ENCODE measurements around the gene NEURL4. TPM values are rescaled to one million over a fixed set of nuclear protein-coding genes. Genes with fewer than 3 reads are reported as not detected.
A peak's percentile ranks its signal among the peaks of the same experiment; 100 is the strongest.
"Not testable (repeated sequence)": the region's sequence is repeated elsewhere in the genome, so short reads cannot be mapped to it uniquely, and the experiment has no call there.

Gene NEURL4
- polyA plus RNA-seq, 4 donors: 25.7 to 43.8 (median 27.8) TPM

DNA sequence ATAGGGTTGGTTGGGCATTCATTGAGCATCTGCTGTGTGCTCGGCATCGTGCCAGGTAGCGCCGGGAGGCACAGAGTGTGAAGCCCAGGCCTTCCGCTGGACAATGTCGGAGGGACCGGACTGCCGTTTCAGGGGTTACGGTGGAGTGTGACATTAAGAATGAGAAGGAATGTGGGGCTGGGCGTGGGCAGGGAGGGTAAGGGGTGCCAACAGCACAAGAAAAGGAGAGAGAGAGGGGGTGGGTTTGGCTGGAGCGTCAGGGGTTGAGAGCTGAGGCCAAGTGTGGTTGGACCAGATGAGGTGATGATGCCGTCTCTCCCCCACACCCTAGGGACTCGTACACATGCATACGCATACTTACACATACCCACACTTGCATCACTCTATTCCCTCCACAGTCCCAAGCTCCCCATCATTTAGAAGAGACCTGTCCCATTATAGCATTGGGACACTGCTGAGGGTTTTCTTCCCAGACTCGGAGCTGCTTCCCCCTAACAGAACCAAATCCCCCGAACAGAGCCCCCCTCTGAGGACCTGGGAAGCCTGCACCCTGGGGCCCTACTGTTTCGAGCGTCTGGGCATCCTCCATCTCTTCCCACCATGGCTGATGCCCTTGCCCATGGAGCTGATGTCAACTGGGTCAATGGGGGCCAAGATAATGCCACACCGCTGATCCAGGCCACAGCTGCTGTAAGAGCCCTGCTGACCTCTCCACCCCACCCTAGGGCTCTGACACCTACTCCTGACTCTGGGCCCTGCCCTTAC, 19.5 kb upstream of the NEURL4 start:
- no peak for DNase-seq (ENCODE audit: low read depth in 4 of 4, low spot score in 3 of 4)

DNA sequence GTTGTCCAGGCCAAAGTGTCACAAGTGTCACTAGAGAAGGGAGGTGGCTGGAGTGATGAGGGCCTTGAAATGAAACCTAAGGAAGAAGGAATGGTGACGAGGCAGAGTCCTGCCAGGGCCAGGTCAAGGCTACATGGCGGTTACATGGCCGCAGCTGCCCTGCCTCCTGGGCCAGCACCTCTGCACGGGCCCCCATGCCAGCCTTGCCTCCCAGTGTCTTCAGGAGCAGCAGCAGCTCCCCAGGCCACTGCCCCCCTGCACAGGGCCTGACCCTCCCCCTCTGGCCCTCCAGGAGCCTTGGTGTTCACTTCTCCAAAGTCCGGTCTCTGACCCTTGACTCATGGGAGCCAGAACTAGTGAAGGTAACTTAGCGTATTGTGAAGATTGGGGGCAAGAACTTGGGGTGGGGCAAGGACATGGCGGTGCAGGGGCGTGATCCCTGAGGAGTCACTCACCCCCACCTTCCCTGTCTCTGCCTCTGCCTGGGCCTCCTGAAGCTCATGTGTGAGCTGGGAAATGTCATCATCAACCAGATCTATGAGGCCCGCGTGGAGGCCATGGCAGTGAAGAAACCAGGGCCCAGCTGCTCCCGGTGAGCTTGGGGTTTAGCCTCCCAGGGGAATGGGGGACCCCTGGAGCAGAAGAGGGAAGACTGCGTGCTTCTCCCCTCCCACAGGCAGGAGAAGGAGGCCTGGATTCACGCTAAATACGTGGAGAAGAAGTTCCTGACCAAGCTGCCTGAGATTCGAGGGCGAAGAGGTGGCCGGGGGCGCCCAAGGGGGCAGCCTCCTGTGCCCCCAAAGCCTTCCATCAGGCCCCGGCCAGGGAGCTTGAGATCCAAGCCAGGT, 18.7 kb upstream of the NEURL4 start:
- no peak for DNase-seq (ENCODE audit: low read depth in 4 of 4, low spot score in 3 of 4)

DNA sequence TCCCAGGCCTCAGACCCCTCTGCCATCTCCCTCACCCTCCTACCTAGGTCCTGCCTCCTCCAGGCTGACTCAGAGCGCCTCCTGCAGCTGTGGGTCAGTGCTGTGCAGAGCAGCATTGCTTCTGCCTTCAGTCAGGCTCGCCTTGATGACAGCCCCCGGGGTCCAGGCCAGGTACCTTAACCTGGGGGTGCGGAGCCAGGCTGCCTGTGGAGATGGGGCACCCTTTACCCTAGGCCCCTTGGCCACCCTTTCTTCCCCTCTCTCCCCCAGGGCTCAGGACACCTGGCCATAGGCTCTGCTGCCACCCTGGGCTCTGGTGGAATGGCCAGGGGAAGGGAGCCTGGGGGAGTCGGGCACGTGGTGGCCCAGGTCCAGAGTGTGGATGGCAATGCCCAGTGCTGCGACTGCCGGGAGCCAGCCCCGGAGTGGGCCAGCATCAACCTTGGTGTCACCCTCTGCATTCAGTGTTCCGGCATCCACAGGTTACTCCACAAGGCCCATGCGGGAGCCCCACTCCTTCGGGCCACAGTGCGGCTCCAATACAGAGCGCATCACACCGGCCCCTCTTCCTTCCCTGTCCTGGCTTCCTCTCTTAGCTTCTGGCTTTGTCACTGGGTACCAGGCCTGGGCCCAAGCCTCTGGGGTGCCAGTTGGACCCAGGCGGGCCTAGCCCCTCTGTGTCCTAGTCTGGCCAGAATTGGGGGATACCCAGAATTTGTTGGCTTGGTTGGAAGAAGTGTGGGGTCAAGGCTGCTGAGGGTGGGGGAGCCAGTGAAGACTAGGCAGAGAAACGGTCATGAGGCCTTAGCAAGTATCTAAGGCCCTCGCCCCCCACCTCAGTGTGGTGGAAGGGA, 17.9 kb upstream of the NEURL4 start:
- no peak for DNase-seq (ENCODE audit: low read depth in 4 of 4, low spot score in 3 of 4)

DNA sequence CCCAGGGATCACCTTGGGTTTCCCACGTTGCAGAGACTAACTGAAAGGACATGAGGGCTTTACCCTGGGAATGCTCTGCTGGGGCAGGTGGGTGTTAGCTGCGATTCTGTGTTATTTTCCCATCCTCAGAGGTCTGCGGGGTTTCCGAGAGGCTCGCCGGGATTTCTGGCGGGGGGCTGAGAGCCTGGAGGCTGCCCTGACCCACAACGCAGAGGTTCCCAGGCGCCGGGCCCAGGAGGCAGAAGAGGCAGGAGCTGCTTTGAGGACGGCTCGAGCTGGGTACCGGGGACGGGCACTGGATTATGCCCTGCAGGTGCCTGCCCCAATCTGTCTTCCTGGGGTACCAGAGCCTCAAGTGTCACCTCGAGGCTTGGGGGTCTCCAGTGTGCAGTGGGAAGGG, 14.1 kb upstream of the NEURL4 start:
- no peak for DNase-seq (ENCODE audit: low read depth in 4 of 4, low spot score in 3 of 4)

DNA sequence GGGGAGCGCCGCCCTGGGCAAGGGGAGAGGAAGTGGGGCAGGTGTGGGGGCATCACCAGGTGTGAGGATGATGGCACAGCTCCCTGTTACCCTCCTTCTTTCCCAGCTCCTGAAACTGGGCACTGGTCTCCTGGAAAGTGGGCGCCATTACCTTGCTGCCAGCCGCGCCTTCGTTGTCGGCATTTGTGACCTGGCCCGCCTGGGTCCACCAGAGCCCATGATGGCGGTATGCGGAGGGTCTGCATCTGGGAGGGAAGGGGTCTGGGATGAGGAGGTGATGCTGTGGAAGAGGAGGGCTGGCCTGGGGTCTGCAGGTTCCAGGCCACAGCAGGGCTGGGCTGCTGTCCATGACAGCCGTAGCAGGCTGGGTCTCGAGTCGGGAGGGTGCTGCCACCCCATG, 12.7 kb upstream of the NEURL4 start:
- no peak for DNase-seq (ENCODE audit: low read depth in 4 of 4, low spot score in 3 of 4)

DNA sequence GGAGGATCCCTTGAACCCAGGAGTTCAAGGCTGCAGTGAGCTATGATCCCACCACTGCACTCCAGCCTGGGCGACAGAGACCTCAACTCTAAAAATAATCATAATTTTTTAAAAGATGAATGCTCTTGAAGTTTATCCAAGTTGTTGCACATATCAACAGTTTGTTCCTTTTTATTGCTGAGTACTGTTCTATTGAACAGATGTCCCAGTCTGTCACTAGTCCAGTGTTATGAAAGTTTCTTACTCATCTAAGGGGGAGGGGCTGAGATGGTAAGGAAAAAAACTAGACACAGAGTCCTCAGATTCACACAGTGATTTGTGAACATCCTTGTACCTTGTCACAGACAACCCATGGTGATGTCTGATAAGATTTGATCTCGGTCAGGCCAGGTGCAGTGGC, 11.0 kb upstream of the NEURL4 start:
- DNase-seq (ENCODE audit: low read depth in 4 of 4, low spot score in 3 of 4): no peak

DNA sequence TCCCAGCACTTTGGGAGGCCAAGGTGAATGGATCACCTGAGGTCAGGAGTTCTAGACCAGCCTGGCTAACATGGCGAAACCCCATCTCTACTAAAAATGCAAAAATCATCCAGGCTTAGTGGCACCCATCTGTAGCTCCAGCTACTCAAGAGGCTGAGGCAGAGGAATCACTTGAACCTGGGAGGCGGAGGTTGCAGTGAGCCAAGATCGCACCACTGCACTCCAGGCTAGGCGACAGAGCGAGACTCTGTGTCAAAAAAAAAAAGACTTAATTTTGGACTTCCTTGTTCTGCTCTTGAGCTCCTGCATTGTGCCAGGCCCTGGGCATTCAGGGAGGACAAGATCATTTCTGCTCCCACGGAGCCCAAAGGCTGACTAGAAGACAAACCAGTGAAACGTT, 8.5 kb upstream of the NEURL4 start:
- not testable (repeated sequence) for DNase-seq (ENCODE audit: low read depth in 4 of 4, low spot score in 3 of 4)

DNA sequence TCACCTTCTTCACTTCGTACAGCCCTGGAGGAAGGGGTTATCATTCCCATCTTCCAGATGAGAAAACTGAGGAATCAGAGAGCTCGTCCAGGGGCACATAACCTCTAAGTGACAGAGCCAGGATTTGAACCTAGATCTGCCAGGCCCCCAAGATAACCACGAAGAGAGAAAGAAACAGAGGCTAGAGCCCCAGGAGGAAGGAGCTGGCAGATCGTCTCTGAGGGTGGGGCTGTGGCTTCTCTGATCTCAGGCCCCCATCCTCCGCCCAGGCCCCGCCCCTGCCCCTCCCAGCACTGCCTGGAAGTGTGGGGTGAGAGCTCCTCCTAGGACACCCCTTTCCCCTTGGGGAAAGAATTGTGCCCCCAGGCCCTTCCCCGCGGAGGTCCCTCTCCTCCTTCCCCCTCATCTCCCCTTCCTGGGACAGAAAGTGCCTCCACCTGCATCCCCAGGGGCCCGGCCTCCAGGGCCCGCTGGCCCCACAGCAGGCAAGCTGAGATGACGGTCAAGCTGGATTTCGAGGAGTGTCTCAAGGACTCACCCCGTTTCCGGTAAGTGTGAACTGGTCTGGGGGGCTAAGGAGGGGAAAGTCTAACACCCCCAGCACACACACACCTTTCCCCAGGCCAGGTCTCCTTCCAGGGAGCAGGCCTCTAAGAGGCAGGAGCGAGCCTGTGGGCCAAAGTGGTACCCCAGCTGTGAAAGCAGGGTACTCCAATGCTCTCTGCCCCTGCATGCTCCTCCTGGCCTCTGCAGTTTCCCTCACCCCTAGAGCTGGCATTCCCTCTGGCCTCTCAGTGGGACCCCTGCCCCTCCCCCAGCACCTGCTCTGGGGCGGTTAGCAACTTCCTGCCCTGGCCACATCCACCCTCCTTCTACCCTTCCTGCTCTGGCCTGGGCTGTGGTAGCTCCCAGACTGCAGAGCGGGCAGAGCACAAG, 7.4 kb upstream of the NEURL4 start, which contains the start of gene ACAP1:
ACAP1 (plus strand) TSS at position 290 of the 936 bp plus-strand sequence; CDS start at position 496, 206 bp downstream.
- no peak for DNase-seq (ENCODE audit: low read depth in 4 of 4, low spot score in 3 of 4)

DNA sequence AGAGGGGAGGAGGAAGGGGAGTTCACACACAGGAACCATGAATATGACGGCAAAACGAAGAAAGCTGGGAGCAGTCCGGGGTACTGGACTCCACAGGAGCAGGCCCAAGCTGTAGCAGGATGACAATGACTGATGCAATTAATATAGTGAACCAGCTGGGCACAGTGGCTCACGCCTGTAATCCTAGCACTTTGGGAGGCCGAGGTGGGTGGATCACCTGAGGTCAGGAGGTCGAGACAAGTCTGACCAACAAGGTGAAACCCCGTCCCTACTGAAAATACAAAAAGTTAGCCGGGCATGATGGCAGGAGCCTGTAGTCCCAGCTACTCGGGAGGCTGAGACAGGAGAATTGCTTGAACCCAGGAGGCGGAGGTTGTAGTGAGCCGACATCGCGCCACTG, 6.6 kb upstream of the NEURL4 start:
- DNase-seq (ENCODE audit: low read depth in 4 of 4, low spot score in 3 of 4): not testable (repeated sequence)

DNA sequence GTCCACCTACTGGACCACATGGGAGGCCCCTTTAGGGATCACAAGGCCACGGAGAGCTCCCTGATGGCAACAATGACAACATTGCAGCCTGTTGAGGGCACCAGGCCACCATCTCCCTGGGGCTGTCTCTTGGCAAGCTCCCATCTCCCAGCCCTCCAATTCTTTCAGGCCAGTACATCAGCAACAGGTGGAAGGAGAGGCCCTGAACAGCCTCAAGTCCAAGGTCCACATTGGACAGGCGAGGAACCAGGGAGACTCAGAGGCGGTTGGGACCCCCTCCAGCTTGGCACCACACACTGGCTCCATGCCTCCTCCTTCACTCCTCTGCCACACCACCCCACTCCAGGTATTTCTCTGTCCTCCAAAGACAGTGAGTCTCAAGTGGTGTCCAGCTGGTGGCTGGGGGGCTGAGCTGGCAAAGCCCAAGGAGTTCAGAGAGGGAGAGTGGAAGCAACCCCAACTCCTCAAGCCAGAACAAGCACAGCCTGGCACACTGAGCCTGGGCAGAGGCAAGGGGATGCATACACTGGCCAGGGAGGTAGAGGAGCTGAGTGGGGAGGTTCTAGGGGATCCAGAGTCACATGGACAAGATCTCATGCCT, 5.9 kb upstream of the NEURL4 start:
- no peak for DNase-seq (ENCODE audit: low read depth in 4 of 4, low spot score in 3 of 4)

DNA sequence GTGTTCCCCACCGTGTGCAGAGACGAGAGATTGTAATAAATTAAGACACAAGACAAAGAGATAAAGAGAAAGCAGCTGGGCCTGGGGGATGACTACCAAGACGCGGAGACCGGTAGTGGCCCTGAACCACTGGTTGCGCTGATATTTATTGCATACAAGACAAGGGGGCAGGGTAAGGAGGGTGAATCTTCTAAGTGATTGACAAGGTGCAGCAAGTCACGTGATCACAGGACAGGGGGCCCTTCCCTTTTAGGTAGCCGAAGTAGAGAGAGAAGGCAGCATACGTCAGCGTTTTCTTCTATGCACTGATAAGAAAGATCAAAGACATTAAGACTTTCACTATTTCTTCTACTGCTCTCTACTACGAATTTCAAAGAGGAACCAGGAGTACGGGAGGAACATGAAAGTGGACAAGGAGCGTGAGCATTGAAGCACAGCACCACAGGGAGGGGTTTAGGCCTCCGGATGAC, 3.5 kb upstream of the NEURL4 start:
- DNase-seq (ENCODE audit: low read depth in 4 of 4, low spot score in 3 of 4): not testable (repeated sequence)

DNA sequence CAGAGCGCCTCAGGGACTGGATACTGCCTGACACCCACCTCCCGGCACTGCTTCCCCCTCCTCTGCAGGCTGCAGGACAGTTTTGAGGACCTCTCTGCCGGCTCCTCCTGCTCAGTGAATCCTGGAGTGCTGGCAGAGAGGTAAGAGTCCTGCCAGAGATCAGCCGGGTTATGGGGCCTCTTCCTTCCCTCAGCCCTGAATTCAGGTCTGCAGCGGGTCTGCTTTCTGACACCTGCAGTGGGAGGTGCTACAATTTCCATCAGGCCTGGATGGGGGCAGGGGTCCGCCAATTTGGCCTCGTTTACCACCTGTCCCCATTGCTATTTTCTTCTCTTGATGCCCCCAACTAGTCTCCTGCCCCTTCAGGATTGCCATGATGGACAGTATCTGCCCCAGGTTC, 3.0 kb upstream of the NEURL4 start:
- DNase-seq (ENCODE audit: low read depth in 4 of 4, low spot score in 3 of 4): no peak

DNA sequence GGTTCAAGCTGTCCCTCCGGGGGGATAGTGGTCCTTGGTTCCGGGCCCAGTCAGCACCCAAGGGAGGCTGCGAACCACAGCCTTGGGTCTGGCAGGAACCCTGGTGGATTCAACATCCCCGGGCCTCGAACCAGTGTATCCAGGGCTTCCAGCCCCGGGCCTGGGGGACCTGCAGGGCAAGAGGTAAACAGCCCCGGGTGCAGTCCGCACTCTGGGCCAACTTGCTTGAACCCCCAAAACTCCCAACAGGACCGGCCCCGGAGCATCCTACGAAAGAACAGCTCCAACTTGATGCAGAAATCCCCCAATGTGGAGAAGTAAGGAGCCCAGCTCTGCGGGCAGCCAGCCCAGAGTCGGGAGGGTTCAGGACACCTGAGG, 1.5 kb upstream of the NEURL4 start:
- DNase-seq (ENCODE audit: low read depth in 4 of 4, low spot score in 3 of 4): no peak

DNA sequence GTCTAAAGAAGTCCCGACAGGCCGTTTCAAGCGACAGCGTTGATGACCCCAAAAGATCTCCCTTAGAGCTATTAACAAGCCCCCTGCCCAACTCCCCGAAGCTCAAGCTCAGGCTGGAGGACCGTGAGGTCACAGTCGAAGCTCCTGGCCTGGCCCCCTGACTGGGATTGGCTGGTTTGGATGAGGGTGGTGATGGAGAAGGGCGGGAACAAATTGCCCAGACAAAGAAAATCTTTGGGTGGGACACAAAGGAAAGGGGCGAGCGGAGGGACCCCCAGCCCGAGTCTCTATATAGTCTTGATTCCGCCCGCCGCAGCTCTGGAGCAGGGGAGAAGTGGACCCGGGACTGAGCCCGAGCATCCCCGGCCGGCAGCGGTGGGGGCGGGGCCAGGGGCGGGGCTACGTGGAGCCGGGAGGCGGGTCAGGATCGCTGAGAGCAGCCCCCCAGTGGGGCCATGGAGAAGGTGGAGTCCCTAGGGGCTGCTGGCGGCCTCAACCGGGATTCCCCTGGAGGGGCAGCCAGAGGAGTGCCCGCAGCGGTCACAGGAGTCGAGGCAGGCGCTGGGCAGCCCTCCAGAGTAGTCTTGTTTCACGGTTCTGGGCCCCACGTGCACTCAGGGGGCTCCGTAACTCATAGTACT, 982 bp upstream of the NEURL4 start:
- DNase-seq (ENCODE audit: low read depth in 4 of 4, low spot score in 3 of 4): peak in 2 of 4 donors; percentile 71 to 79

DNA sequence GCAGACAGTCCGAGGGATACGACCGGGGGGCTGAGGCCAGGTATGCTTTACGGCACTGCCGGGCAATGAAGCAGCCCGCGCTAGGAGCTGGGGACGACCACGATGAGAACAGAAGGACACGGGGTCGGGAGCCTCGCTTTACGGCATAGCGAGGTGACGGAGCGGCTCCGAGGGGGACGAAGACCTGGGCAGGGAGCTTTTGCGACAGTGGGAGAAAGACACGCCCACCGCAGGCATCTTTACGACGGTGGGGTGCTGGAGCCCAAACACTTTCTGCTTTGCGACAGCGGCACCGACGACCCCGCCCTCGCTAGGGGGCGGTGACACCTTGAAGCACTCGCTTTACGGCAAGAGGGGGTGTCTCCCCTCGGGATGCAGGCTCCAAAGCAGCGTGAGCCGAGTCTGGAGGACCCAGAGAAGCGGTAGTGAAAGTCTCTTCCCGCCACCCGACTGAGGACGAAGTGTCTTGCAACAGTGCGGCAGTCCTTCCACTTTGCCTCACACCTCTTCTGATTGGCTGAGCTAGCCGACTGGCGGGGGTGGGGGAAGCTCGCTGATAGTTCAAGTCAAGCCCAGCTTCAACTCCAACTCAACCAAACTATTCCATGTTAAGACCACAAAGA, 350 bp upstream of the NEURL4 start:
- DNase-seq (ENCODE audit: low read depth in 4 of 4, low spot score in 3 of 4): peak; percentile 97 to 99 (median 97)

DNA sequence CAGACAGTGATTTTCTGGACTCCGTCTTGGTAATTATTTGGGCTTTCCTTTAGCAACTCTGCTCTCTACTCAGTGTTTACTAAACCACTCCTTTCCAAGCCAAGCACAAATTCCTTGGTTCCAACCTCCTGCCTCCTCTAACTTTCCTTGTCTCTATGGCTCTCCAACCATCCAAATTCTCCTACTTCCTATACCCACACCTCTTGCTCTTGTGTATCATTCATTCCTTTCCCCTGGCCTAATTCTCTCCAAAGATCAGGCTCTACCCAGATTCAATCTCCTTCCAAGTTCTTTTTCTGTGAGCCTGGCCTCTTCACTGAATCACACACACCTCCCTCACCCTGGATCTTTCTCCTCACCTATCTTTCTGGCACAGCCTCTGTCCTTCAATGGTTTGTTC, 1.1 kb downstream of the NEURL4 start:
- DNase-seq (ENCODE audit: low read depth in 4 of 4, low spot score in 3 of 4): no peak

DNA sequence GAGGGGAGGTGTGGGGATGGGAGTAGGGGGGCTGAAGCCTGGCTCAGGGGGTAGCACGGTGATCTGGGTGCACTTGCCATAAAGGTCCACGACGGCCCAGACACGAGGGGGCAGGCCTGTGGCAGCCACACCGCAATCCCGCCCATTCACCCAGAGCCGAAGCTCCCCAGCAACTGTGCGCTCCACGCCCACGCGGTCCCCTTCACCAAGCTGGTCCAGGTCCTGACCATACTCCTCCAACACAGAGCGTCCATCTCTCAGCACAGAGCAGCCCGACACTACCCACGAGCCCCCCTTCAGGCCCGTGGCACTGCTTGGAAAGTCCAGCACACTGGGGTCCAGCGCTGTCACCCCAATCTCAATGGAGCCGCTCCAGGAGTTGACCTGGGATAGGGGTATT, 1.6 kb downstream of the NEURL4 start:
- DNase-seq (ENCODE audit: low read depth in 4 of 4, low spot score in 3 of 4): no peak

DNA sequence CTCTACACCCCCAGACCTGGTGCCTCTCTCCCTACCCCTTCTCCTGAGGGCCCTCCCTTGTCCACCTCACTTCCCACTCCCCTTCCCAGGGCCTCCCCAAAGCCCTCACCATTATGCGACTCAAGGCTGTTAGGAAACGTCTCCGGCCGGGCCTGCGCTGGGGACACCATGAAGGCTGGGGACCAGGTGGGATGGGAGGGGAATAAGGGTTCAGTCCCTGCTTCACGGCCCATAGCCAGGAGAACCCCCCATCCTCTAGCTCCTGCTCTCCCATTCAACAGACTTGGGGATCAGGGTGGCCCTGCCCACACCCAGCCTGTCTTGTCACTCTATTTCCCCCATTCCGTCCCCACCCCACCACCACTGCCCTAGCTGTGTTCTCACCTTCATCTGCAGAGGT, 2.1 kb downstream of the NEURL4 start:
- DNase-seq (ENCODE audit: low read depth in 4 of 4, low spot score in 3 of 4): no peak

Data from left renal pelvis (tissue), 4 donors.